IMR-90 (cell line): ENCODE data around the gene CABP2. TPM values are rescaled to one million over a fixed set of nuclear protein-coding genes. Genes with fewer than 3 reads are reported as not detected.

Source experiments
- ATAC-seq: fragments of 200-7000 bp; cut with Tn5 transposase; 2 replicates; pipeline ENCODE4 v1.9.1; 2020; ENCODE audit warnings: low read depth, mild to moderate bottlenecking, moderate library complexity
- BruUV-seq: library from RNA; stranded (reverse); fragments of 400-500 nt; replicated peaks from 2 replicates; lab custom pipeline; 2021; lab: Mats Ljungman, UMichigan
- CTCF ChIA-PET: fragments of 300-600 bp; formaldehyde crosslinking; extraction: SDS; loops from one replicate; lab custom pipeline; 2021; ENCODE audit warnings: antibody characterized with exemption; lab: Yijun Ruan, JAX
- POLR2A ChIA-PET: fragments of 300-600 bp; sonication (Branson Sonifier 250); formaldehyde crosslinking; loops from one replicate; lab custom pipeline; 2022; ENCODE audit warnings: antibody characterized with exemption; ENCODE audit not compliant: unreplicated experiment; lab: Charles Lee
- DNase-seq: peaks from one replicate; pipeline ENCODE4 v3.0.0; 2013
- H2AFZ ChIP-seq: replicated peaks from 2 replicates; pipeline ENCODE3; 2013; ENCODE audit warnings: low read length, mild to moderate bottlenecking; ENCODE audit not compliant: poor library complexity
- H2AK5ac ChIP-seq: 2 replicates; pipeline ENCODE4 v1.6.1; 2013; ENCODE audit warnings: low read depth, low read length, inconsistent platforms
- H2AK9ac ChIP-seq: replicated peaks from 2 replicates; pipeline ENCODE3; 2013; ENCODE audit warnings: mild to moderate bottlenecking, low read depth, low read length, moderate library complexity; ENCODE audit not compliant: poor library complexity
- H2BK120ac ChIP-seq: 2 replicates; pipeline ENCODE4 v1.6.1; 2013; ENCODE audit warnings: low read depth, low read length, inconsistent platforms
- H2BK15ac ChIP-seq: 3 replicates; pipeline ENCODE4 v1.6.1; 2013; ENCODE audit warnings: low read depth, low read length, inconsistent platforms
- H2BK20ac ChIP-seq: 2 replicates; pipeline ENCODE4 v1.6.1; 2013; ENCODE audit warnings: low read depth, mild to moderate bottlenecking, inconsistent platforms, low read length, moderate library complexity
- H2BK5ac ChIP-seq: 2 replicates; pipeline ENCODE4 v1.6.1; 2013; ENCODE audit warnings: mild to moderate bottlenecking, low read depth, low read length, inconsistent platforms; ENCODE audit not compliant: poor library complexity, severe bottlenecking
- H3K14ac ChIP-seq: replicated peaks from 2 replicates; pipeline ENCODE4 v1.6.1; 2013; ENCODE audit warnings: low read depth, low read length, inconsistent platforms
- H3K18ac ChIP-seq: 2 replicates; pipeline ENCODE4 v1.6.1; 2013; ENCODE audit warnings: low read depth, low read length, control low read depth
- H3K23ac ChIP-seq: 2 replicates; pipeline ENCODE4 v1.6.1; 2013; ENCODE audit warnings: low read depth, low read length, inconsistent platforms
- H3K27ac ChIP-seq: 2 replicates; pipeline ENCODE4 v1.5.1; 2013; ENCODE audit warnings: mild to moderate bottlenecking, control low read depth, low read length; ENCODE audit not compliant: insufficient read depth
- H3K27me3 ChIP-seq: 2 replicates; pipeline ENCODE4 v1.6.1; 2013; ENCODE audit warnings: low read length; ENCODE audit not compliant: control insufficient read depth, insufficient read depth
- H3K36me3 ChIP-seq: 2 replicates; pipeline ENCODE4 v1.6.1; 2013; ENCODE audit warnings: low read length, mixed read lengths; ENCODE audit not compliant: control insufficient read depth, insufficient read depth
- H3K4ac ChIP-seq: 2 replicates; pipeline ENCODE4 v1.6.1; 2013; ENCODE audit warnings: low read depth, low read length, inconsistent platforms
- H3K4me1 ChIP-seq: 2 replicates; pipeline ENCODE4 v1.6.1; 2013; ENCODE audit warnings: low read length, mixed read lengths; ENCODE audit not compliant: control insufficient read depth, insufficient read depth
- H3K4me2 ChIP-seq: 2 replicates; pipeline ENCODE4 v1.6.1; 2013; ENCODE audit warnings: low read depth, mild to moderate bottlenecking, control low read depth, low read length, moderate library complexity
- H3K4me3 ChIP-seq: 2 replicates; pipeline ENCODE4 v1.5.1; 2013; ENCODE audit warnings: low read depth, mild to moderate bottlenecking, control low read depth, low read length, moderate library complexity; ENCODE audit not compliant: insufficient read depth
- H3K56ac ChIP-seq: 2 replicates; pipeline ENCODE4 v1.6.1; 2013; ENCODE audit warnings: low read length, inconsistent platforms; ENCODE audit not compliant: insufficient read depth; ENCODE audit errors: extremely low read depth
- H3K79me1 ChIP-seq, 2 experiments: 2 replicates each; pipeline ENCODE4 v1.6.1; 2013; ENCODE audit warnings: low read length in 2 of 2, inconsistent platforms in 1 of 2, low read depth in 1 of 2
- H3K9ac ChIP-seq: 2 replicates; pipeline ENCODE4 v1.6.1; 2013; ENCODE audit warnings: low read depth, low read length, control low read depth
- H3K9me1 ChIP-seq: 2 replicates; pipeline ENCODE4 v1.6.1; 2013; ENCODE audit warnings: low read length, inconsistent platforms; ENCODE audit not compliant: insufficient read depth
- H3K9me3 ChIP-seq: 2 replicates; pipeline ENCODE4 v1.6.1; 2013; ENCODE audit warnings: low read length; ENCODE audit not compliant: control insufficient read depth, insufficient read depth
- H4K20me1 ChIP-seq: 2 replicates; pipeline ENCODE4 v1.6.1; 2013; ENCODE audit warnings: low read length, inconsistent platforms; ENCODE audit not compliant: insufficient read depth
- H4K5ac ChIP-seq: 2 replicates; pipeline ENCODE4 v1.6.1; 2013; ENCODE audit warnings: mild to moderate bottlenecking, low read depth, low read length, control low read depth
- H4K8ac ChIP-seq, 2 experiments: 2 replicates each; pipeline ENCODE4 v1.6.1; 2013; ENCODE audit warnings: low read depth in 2 of 2, low read length in 2 of 2, control low read depth in 1 of 2, inconsistent platforms in 1 of 2
- H4K91ac ChIP-seq: 2 replicates; pipeline ENCODE4 v1.6.1; 2013; ENCODE audit warnings: low read depth, low read length, inconsistent platforms; ENCODE audit not compliant: insufficient read depth
- MAFK ChIP-seq: IDR thresholded peaks from 2 replicates; pipeline ENCODE4 v1.6.1; 2012; ENCODE audit warnings: low read depth, low read length, improper control_type of control experiment
- RAD21 ChIP-seq: IDR thresholded peaks from 2 replicates; pipeline ENCODE4 v1.6.1; 2012; ENCODE audit warnings: low read length, improper control_type of control experiment
- RCOR1 ChIP-seq: IDR thresholded peaks from 2 replicates; pipeline ENCODE4 v1.6.1; 2012; ENCODE audit warnings: mild to moderate bottlenecking, low read length, improper control_type of control experiment; ENCODE audit not compliant: insufficient replicate concordance
- WGBS, 2 experiments: methylation state at CpG; one replicate each; pipeline versions ENCODE4 v1.1.5 to v1.1.7; 2013; ENCODE audit warnings: missing lambda C conversion rate in 2 of 2; ENCODE audit not compliant: insufficient read length in 1 of 2; ENCODE audit errors: extremely low coverage in 2 of 2; 5-methylcytosine and 5-hydroxymethylcytosine counted together
- dilution Hi-C: fragments of 300-500 bp; cut with HindIII; formaldehyde crosslinking; loops from one replicate; pipeline ENCODE4 v1.14.3; 2018; ENCODE audit warnings: low sequenced_read_pairs; ENCODE audit not compliant: unreplicated experiment
- in situ Hi-C: fragments of 300-500 bp; cut with MboI; formaldehyde crosslinking; loops from 3 replicates; pipeline ENCODE4 v1.14.3; 2019; ENCODE audit warnings: low sequenced_read_pairs, inconsistent platforms, mixed read lengths
- intact Hi-C: fragments of 100-400 bp; cut with micrococcal nuclease; formaldehyde crosslinking; loops from 2 replicates; pipeline ENCODE4 v1.10.0; 2022
- polyA plus RNA-seq, 3 experiments: library from polyadenylated mRNA; depleted of rRNA; stranded (reverse); fragments of >200 nt; gene quantifications; 2 replicates each; pipeline ENCODE4 v1.2.3, GENCODE V29; 2012; ENCODE audit warnings: low replicate concordance in 1 of 3
- total RNA-seq: library from RNA; depleted of rRNA; stranded (reverse); fragments of >200 nt; gene quantifications from 2 replicates; pipeline ENCODE4 v1.2.3, GENCODE V29; 2012

Gene CABP2
- total and polyA plus RNA-seq, 2 of the 4 experiments (the other 2 are of a cell fraction) = not detected

GRCh38 chr11:67500484-67500821 lies 22.8 kb downstream of the CABP2 start:
- H2BK120ac ChIP-seq = no peak overlapping the region
- H2BK20ac ChIP-seq = no peak overlapping the region
- no peak overlapping the region for H3K56ac ChIP-seq
- no peak overlapping the region for H3K4me2 ChIP-seq
- H4K20me1 ChIP-seq = no peaks in the 10 kb centered on the region
- H3K23ac ChIP-seq = no peak overlapping the region
- in situ Hi-C loops = no loop called here
- no peak overlapping the region for H3K9ac ChIP-seq
- H3K36me3 ChIP-seq = peaks cover 22% of the 10 kb centered on the region
- ATAC-seq (no peak), DNase-seq (no peak)
- POLR2A ChIA-PET = no interaction called here
- H2AK5ac ChIP-seq = no peak overlapping the region
- intact Hi-C loops = no loop called here
- no peak overlapping the region for H4K91ac ChIP-seq
- no peak overlapping the region for H3K27ac ChIP-seq
- H2AFZ ChIP-seq = no peak overlapping the region
- CTCF ChIA-PET = no interaction called here
- WGBS, 2 experiments = no CpG with 5 or more reads among the region's 1 CpG
- H2BK15ac ChIP-seq = no peak overlapping the region
- no TSS peak for BruUV-seq
- peaks cover 5% of the 10 kb centered on the region for H3K4me1 ChIP-seq
- no peak overlapping the region for H2BK5ac ChIP-seq
- dilution Hi-C loops = no loop called here
- H3K9me3 ChIP-seq = no peaks in the 10 kb centered on the region
- H4K5ac ChIP-seq = no peak overlapping the region
- H2AK9ac ChIP-seq = no peak overlapping the region
- no peak for TF ChIP-seq MAFK
- no peak for TF ChIP-seq RAD21
- TF ChIP-seq RCOR1 = no peak
- H4K8ac ChIP-seq = no peak overlapping the region
- no peak overlapping the region for H3K4me3 ChIP-seq
- peaks cover 4 to 29% of the 10 kb centered on the region in 2 experiments; a peak in 3 of 4 replicates for H3K79me1 ChIP-seq
- no peak overlapping the region for H3K4ac ChIP-seq
- no peaks in the 10 kb centered on the region for H3K27me3 ChIP-seq
- no peak overlapping the region for H3K18ac ChIP-seq
- peaks cover 4% of the 10 kb centered on the region for H3K9me1 ChIP-seq
- no peak overlapping the region for H3K14ac ChIP-seq
